HG02943 (cell line): ENCODE data around the gene CDYL2.
"Not testable (repeated sequence)": the region's sequence is repeated elsewhere in the genome, so short reads cannot be mapped to it uniquely, and the experiment has no call there.

Source experiments
- ATAC-seq: cut with Tn5 transposase; IDR thresholded peaks from one replicate; pipeline ENCODE4 v1.9.1; 2021; ENCODE audit warnings: mild to moderate bottlenecking, low read depth, moderate library complexity; ENCODE audit not compliant: unreplicated experiment

CDYL2 gene, protein sequence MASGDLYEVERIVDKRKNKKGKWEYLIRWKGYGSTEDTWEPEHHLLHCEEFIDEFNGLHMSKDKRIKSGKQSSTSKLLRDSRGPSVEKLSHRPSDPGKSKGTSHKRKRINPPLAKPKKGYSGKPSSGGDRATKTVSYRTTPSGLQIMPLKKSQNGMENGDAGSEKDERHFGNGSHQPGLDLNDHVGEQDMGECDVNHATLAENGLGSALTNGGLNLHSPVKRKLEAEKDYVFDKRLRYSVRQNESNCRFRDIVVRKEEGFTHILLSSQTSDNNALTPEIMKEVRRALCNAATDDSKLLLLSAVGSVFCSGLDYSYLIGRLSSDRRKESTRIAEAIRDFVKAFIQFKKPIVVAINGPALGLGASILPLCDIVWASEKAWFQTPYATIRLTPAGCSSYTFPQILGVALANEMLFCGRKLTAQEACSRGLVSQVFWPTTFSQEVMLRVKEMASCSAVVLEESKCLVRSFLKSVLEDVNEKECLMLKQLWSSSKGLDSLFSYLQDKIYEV

DNA sequence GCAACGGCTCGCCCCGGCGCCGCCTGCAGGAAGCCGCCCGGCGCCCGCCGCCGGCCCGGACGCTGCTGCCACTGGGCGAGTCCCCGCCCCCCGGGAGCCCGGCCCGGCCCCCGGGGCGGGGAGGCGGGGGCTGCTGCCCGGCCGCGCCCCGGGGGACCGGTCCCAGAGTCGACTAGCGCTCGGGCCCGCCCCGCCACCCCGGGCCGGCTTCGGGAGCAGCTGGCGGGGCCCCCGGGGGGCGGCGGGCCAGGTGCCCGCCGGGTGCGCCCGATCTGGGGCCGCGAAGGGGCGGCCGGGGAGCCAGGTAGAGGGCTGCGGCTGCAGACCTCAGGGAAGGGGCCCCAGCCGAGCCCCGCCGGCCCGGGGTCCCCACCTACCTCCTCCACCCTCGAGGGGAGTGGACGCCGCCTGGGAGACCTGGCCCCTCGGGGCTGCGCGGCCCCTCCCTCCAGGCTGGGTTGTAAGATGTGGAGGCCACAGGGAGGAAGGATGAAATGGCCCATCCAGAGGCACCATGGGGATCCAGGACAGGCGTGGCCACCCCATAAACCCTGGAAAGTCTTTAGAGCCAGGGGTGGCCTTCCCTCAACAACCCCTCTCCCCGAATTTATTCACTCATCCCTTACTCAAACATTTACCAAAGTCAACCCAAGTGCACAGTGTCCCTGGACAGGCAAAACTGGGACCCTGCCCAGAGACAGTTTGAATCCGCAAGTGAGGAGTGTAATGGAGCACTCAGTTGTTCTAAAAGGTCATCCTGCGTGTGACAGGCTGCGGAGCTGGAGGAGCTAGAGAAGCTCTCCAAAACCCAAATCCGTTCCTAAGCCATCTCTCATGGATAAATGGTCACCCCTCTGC, at the start of gene CDYL2:
CDYL2 (minus strand) TSS at position 73 of the 858 bp plus-strand sequence. CDS start 425 bp downstream, outside the sequence.
- no peak for ATAC-seq

DNA sequence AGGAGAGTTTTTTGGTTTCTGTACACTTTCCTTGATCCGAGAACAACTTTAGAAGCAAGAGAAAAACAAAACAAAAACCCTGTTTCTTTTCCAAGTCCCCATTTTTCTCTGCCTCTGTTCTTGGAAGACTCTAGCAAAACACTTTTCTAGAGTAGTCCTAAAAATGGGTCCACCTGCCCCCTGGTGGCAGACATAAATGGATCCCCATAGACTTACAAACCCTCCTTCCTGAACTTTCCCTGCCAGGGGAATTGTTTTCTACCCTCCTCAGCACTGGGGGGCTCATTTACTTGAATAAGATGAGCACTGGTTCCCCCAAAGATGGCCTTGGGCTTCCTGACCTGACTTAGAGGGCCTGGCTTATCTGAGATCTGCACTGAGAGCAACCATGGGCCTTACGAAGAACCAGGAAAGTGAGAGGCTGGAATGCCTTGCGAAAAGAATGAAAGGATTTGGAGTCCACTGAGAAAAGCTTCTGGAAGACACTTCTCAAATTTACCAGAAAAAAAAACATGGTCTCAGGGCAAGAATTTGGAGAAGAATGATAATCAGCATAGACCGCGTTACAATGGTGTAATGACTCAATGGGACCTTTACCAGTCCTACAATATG, 48.0 kb upstream of the CDYL2 start:
- ATAC-seq: no peak

DNA sequence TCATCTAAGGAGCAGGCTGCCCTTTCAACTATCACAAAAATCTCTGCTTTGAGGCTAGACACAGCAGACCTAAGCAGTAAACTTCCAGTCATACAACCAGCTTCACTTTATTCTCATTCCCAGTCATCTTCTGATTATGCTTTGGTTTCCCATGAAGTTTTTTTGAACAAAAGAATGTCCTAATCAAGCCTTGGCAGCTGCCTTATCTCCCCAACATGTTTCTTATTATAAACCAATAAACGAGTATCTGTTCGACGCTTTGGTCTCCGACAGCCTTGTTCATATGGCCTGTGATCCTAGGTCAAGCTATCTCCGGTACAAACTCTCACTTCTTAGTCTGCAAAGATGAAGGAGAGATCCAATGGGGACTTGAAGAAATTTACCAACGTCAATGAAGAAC, 47.4 kb upstream of the CDYL2 start:
- ATAC-seq: no peak

DNA sequence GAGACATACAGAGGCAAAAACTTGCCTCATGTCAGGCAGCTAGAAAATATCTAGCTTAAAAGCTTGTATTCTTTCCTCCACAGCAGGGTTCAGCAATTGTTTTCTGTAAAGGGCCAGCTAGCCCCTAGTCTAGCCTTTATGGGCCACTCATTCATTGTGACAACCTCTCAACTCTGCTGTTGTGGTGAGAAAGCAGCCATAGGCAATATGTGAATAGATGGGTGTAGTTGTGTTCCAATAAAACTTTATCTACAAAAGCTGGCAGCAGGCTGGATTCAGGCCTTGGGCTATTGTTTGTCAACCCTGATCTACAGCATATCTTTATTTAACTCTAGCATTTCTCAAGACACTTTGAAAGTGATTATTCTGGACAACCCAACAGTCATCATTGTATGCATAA, 46.4 kb upstream of the CDYL2 start:
- no peak for ATAC-seq

DNA sequence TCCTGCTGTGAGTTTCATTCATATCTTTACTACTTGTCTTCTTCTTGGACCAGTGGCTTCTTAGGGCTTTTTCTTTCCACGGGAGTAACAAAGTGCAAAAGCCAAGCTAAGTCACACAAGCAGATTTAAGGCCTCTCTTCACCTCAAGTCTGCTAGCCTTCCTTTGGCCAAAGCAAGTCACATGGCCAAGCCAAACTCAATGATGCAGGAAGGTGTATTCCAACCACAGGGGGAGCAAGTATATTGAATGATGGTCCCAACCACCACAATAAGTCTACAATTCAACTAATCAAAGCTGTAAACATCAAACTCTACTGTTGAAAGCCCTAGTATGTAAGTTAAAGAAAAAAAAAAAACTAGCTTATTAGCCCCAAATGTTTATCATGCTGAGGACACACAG, 44.5 kb upstream of the CDYL2 start:
- ATAC-seq: no peak

DNA sequence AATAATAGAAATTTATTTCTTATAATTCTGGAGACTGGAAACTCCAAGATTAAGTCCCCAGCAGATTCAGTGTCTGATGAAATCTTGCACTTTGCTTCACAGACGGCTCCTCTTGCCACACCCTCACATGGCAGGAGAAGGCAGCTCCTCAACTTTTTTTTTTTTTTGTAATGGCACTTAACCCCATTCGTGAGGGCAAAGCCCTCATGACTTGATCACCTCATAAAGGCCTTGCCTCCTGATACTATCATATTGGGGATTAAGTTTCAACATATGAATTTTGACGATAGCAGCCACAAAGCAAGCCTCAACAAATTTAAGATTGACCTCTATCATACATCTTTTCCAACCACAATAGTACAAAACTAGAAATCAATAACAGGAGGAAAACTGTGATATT, 42.3 kb upstream of the CDYL2 start:
- ATAC-seq: no peak

DNA sequence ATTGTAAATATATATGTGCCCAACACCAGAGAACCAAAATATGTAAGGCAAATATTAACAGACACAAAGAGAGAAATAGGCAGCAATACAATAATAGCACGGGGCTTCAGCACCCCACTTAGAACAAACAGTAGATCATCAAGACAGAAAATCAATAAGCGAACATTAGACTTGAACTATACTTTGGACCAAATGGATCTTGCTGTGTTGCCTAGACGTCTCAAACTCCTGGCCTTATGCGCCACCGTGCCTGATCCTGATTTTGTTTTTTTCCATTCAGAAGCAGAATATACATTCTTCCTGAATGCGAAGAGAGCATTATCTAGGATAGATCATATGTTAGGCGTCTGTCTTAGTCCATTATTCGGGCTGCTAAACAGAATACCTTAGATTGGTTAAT, 41.9 kb upstream of the CDYL2 start:
- ATAC-seq: no peak

DNA sequence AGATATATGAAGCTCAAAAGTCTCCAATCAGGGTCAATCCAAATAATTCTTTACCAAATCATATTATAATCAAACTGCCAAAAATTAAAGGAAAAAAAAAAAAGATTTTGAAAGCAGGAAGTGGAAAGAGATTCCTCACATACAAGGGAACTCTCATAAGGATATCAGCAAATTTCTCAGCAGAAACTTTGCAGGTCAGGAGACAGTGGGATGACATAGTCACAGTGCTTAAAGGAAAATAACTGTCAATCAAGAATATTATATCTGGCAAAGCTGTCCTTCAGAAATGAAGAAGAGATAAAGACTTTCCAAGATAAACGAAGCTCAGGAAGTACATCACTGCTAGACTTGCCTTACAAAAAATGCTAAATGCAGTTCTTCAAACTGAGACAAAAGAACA, 40.0 kb upstream of the CDYL2 start:
- ATAC-seq: no peak

DNA sequence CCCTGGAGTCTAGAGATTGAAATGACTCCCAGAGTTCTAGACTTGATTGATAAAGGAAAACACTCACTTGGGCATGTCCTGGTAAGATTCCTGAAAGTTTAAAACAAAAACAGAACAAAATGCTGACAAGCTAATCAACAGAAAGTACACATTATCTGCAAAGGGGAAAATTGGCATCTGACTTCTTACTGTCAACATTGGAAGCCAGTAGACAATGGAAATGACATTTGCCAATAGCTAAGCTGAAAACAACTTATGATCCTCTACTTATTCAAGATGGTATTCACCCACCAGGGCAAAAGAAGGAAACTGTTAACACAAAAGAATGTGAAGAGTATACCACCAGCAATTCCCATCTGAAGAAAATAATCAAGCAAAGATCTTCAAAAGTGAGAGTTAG, 36.8 kb upstream of the CDYL2 start:
- ATAC-seq: no peak

DNA sequence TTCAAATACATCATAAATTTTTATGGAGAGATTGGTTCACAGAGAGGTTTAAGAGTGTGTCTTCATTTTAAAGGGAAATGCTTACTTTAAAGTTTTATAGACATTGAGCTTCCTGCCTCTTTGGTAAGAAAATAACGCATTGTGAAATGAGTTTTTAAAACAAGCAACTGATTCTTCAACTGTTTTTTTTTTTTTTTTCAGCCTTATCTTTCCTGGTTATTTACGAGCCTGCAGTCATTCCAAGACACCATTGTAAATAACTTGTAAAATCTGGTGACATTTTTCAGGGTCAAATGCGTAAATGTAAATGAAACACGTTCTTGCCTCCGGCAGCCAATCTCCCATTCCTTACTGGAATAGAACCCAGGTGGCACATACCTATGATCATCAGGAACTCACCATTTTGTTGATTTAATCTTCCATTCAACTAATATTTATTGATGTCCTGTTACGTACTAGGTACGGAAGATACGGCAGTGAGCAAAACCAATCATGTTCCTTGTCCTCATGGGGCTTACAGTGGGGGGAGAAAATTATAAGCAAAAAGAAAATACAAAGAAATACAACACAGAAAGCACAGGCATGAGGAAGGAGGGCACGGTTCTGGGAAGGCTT, 33.2 kb upstream of the CDYL2 start:
- ATAC-seq: no peak

DNA sequence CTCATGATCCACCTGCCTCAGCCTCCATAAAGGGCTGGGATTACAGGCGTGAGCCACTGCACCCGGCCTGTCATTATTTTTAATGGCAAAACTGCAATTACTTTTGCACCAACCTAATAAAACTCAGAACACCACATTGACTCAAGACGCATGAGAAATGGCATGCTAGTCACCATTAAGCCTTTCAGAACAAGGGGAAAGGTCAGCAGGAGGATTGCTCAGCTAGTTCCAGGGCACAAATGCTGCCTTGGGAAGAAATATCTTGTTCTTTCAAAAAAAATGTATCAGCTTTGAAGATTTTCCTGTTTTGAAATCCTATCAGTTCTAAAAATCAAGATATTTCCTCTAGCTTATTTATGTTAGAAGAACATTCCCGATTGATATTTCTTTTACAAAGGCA, 32.4 kb upstream of the CDYL2 start:
- no peak for ATAC-seq

DNA sequence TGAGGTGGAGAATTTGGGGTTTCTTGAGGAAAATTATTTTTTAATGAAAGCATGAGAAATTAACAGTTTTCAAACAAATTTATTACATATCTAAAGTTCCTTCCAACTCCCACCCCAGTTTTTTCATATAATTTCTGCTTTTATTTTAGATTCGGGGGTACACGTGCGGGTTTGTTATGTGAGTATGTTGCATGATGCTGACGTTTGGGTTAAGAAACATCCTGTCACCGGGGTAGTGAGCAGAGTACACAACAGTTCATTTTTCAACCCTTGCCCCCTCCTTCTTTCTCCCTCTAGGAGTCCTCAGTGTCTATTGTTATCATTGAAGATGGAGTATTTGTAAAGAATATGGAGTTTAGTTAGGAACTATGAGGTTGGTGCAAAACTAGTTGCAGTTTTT, 31.8 kb upstream of the CDYL2 start:
- ATAC-seq: no peak

DNA sequence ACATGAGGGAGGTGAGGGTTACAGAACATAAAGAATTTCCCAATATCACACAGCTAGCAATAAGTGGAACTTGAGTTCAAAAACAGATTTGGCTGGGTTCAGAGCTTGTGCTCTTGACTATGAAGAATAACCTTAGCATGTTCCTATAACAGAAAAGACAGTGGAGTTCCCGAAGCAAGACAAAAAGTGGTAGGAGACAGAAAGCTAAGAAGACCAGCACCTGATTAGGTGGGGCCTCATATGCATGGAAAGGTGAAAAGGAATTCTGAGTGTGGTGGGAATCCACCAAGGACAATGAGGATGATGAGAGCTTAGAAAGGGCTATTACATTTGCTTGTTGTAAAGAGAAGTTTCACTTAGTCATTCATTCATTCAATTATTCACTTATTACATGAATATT, 26.6 kb upstream of the CDYL2 start:
- ATAC-seq: no peak

DNA sequence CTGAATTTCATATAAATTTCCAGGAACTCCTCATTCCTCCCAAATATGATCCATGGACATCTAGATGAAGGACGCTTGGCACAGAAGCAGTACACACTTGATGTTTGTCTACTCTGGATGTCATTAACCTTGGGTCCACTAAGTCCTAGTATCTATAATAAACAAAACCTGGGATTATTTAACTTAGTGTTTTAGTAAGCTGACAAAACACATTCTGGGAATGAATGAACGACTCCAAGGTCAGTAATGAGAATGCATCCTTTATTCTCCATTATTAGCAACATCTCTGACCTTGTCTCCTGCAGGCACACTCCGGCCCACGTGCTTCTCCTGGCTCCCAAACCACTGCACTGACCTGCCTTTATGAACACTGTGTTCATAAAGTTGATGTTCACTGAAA, 24.1 kb upstream of the CDYL2 start:
- no peak for ATAC-seq

DNA sequence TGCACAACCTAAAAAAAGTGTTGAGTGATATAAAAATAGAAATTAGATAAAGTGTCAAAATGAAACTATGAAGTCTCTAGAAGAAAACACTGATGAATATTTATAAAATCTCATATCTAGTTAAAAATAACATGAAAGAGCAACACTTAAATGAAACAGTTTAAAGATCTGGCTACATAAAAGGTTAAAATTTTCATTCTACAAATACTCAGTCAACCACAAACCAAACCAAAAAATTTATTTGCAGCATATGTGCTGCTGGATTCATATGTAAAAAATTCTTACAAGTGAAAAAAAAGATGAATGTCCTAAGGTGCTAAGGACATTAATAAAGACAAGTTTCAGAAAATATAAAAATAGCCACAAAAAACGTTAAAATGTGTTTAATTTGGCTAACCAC, 22.6 kb upstream of the CDYL2 start:
- ATAC-seq: no peak

DNA sequence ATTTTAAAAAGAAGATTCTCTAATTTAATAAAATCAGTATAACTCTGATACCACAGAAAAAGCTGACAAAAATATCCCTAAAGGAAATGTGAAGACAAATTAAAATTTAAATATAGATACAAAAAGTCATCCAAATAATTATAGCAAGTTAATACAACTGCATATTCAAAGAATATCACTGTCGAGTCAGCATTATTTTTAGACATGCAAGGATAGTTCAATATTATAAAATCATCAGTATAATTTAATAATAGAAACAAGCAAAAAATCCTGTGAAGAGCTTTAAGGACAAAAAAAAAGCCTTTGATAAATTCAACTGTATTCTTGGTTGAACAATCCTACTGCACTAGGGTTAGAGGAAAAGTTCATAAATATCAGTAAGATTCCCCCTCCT, 21.0 kb upstream of the CDYL2 start:
- ATAC-seq: no peak

DNA sequence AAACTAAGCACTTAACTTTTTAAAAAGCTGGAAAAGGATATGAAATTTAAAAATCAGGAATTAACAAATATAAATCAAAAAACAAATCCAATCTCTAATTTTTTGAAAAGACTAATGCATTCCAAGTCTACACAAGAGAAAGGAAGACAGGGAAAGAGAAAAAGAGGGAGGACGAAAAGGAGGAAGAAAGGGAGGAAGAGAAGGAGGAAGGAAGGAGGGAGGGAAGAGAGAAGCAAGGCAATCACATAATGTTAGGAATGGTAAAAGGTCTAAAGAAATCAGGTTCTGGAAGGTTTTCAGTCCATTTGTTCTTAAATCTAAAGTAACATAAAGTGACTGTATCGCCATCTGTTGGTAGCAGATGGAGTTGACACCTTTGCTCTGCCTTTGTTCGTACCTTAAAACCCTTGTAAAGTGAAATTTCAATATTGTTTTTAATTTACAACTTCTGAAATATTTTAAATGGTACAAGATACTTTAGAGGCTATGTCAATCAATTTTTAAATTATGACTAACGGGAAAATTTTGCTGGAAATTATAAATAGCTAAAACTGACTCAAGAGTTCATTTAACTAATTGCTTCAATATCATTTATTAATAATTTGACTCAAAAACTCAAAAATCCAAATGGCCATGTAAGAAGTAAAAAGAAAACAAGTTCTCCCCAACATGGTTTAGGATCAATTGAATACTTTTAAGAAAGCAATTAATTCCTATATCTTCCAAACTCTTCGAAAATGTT, 20.4 kb upstream of the CDYL2 start:
- ATAC-seq: no peak

DNA sequence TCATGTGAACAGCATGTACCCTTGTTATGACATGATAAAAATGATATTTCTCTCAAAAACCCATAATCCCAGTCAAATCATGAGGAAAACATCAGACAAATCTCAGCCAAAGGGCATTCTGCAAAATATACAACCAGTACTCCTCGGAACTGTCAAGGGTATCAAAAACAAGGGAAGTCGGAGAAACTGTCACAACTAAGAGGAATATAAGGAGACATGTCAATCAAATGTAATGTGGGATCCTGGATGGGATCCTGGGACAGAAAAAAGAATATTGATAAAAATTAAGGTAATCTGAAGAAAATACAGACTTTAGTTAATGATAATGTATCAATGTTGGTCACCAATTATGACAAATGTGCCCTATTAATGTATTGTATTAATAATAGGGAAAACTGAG, 15.6 kb upstream of the CDYL2 start:
- ATAC-seq: no peak

DNA sequence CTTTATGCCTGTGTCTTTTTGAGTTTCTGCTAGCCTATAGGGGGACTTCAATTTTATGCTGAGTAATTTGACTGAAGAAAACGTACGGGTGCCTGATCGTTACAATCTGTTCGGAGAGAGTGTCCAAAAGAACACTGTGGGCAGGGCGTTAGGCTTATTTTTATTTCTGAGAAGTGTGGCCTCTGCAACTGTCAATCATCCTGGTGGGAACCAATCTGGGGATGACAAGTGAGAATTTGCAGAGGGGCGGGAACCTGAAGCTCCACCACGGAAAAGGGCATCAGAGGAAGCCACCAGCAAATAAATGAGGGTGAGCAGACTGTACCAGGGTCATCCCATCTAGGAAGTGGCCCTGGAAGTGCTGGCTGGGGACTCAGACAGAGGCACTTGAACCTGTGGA, 12.0 kb upstream of the CDYL2 start:
- no peak for ATAC-seq

DNA sequence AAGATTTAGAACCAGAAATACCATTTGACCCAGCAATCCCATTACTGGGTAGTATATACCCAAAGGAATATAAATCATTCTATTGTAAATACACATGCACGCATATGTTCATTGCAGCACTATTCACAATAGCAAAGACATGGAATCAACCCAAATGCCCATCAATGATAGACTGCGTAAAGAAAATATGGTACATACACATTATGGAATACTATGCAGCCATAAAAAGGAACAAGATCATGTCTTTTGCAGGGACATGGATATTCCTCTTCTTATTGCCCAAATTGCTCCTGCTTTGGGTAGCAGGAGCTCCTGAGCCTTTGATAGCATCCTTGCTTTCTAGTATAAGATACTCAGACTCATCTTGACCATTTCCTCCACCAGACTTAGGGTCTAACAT, 10.9 kb upstream of the CDYL2 start:
- not testable (repeated sequence) for ATAC-seq
